Right lobe of liver (tissue), 4 donors: Measurements from ENCODE around the gene INTS7.

Source experiments
- CTCF ChIP-seq, 4 donors: fragments of 200-600 bp in 3 of 4; fragments of 450-650 bp in 1 of 4; IDR thresholded peaks; one replicate each; pipeline versions ENCODE4 v1.5.1 to v1.8.0; 2016 to 2022; ENCODE audit warnings: antibody characterized with exemption in 4 of 4, mild to moderate bottlenecking in 2 of 4
- POLR2A ChIP-seq: fragments of 450-650 bp; IDR thresholded peaks from one replicate; pipeline ENCODE4 v1.6.1; 2017; ENCODE audit warnings: antibody characterized with exemption, mild to moderate bottlenecking
- donor health status: DM: no; HTN: no; CAD: no.
- donor health status: DM: no; HTN: no; CAD: no.
- donor health status: DM: no; HTN: yes; CAD: no.

DNA sequence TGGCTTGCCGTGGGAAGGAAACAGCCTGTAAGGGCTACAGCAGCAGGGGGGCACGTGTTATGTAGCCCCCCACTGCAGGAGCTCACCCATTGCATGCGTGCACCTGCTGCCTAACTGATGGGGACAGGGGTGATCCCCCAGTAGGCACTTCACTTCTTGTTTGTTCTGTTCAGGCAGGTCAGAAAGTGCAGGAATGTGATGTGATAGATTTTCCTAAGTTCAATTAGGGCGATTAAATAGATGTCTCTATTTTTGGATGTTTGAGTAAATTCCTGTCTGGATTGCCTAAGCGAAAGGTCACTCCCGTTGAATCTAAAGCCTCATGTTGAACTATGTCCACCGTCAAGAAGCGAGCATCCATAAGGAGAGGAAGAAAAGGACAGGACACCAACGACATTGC lies 126.0 kb downstream of the INTS7 start:
- TF ChIP-seq CTCF (IDR thresholded peaks at IDR 0.05): no peak
- TF ChIP-seq POLR2A: no peak
